Stimulated activated CD4-positive, alpha-beta T cell treated with anti-CD3 and anti-CD28 coated beads, TNF-alpha, amount 100 ng/mL, for 1 hour (primary cell): ENCODE measurements around the gene ZNF398.

Source experiments
- DNase-seq, 3 donors: peaks; one replicate each; pipeline ENCODE4 v3.0.0-alpha.2; 2020; ENCODE audit warnings: low read depth in 3 of 3, low spot score in 1 of 3

The ZNF398 gene

DNA sequence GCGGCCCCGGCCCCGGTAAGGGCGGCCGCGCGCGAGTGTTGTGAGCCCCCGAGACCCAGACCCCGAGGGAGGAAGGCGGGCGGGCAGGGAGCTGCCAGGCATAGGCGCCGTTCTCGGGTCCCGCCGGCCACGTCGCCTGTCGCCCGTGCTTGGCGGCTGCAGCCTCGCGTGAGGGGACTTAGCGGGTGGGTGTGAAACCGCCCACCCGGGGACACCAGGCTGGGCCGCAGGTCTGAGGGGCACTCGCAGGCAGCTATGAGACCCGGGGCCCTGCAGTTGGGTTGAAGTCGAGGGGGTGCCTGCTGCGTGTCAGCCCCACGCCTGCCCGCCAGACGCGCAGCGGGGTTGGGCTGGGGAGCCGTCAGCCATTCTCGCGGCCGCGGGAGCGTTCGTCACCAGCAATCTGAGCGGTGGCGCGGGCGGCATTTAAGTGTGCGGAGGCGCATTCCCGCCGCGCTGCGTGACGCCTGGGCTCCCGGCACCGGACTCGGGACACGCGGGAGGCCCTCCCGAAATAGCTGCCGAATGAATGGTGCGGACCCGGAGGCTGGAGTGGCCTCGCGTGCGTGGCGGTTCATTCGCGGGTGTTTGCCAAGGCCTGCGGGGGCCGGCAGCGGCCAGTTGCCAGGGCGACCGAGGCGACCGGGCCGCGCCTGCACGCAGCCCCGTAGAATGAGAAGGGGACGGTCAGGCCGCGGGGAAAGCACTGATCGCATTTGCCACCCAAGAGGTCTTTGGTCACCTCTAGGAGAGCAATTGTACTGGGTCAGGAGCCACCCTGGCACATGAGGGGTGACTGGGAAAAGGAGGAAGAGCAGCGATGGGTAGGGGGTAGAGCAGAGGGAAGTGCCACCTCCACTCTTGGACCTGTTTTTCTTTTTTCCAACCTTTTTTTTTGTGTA lies 750 bp downstream of the ZNF398 start:
- peak in 2 of 3 donors; percentile 25 to 49 for DNase-seq

DNA sequence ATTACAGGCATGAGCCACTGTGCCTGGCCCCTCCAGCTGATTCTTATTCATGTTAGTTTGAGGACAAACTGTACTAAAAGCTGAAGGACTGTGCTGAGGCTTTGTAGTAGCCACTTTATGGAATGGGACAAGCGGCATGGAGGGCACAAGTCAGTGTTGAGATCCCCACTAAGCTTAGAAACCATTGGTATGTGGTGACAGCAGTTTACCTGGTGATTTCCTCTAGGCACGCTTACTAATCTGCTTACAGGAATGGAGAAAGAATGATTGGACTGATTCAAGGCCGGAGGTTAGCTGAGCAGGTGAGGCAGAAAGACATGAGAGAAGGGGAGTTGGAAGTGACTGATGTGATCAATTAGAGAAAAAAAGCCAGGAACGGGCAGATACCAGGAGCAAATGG lies 3.7 kb downstream of the ZNF398 start:
- DNase-seq: no peak

DNA sequence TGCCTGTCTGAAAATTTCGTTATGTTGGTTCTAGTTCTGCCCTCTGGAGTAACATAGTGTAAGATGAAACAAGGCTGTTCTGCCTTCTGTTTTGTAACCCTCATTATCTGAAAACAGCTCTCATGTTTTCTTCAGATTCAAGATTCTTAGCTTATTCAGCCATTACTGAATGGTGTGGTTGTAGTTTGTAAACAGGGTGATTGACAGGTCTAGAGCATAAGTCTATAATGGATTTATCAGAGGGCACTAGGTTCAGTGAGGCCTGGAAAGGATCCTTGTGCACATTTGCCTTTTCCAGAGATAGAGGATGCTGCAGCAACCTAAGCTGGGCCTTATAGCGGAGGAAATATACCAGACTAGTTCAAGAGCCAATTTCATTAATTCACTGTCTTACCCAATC lies 6.1 kb downstream of the ZNF398 start:
- no peak for DNase-seq

DNA sequence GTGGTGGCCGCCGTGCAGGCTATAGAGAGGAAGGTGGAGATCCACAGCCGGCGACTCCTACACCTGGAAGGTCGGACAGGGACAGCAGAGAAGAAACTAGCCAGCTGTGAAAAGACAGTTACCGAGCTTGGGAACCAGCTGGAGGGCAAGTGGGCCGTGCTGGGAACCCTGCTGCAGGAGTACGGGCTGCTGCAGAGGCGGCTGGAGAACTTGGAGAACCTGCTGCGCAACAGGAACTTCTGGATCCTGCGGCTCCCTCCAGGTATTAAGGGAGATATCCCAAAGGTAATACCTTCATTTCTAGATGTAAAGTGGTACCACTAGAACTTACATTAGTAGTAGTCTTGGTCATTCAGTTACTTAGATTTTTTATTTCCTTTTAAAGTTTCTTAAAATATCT lies 6.8 kb downstream of the ZNF398 start:
- no peak for DNase-seq

DNA sequence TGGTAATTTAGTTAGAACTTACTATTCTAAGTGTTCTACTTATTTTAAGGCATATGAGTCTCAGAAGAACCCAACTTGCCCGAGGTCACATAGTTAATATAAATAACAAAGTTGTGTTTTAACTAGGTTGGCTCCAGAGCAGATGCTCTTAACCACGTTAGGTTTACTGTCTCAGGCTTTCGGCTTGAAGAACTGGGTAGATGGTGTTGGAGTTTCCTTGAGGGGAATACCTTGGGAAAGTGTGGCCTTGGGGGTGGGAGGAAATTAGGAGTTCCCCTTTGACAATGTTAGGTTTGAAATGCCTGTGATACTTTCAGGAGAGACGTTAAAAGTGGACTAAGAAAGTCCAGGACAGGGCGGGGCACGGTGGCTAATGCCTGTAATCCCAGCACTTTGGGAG lies 9.6 kb downstream of the ZNF398 start:
- no peak for DNase-seq

DNA sequence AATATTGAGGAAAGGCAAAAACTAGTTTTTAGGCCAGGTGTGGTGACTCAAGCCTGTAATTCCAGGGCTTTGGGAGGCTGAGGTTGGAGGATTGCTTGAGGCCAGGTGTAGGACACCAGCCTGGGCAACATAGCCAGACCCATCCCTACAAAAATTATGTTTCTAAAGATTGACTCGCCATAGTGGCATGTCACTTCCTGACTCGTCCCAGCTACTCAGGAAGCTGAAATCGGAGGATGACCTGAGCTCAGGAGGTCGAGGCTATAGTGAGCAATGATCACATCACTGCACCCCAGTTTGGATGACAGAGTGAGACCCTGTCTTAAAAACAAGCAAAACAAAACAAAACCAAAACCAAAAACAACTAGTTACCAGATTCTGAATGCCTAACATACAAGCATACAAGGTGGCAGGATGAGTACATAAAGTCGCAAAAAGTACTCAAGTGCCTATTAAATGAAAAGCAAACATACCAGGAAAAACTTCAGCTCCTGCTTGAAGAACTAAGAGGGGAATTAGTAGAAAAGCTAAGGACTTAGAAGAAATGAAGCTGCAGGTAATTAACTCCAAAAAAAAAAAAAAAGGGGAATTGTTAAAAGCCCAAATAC lies 14.1 kb downstream of the ZNF398 start:
- DNase-seq: no peak

DNA sequence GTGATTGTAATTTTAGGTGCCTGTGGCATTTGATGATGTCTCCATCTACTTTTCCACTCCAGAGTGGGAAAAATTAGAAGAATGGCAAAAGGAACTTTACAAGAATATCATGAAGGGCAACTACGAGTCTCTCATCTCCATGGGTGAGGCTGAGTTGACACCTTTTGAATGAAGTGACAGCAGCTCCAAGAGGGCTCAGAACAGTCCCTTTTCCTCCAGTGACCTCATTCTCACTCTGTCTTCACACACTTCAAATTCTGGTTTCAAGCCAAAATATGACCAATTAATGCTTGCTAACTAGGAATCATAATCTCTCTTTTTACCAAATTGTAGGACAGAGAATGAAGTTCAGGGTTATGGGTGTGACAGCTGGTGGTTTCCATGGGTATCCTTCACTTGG lies 18.9 kb downstream of the ZNF398 start:
- no peak for DNase-seq

DNA sequence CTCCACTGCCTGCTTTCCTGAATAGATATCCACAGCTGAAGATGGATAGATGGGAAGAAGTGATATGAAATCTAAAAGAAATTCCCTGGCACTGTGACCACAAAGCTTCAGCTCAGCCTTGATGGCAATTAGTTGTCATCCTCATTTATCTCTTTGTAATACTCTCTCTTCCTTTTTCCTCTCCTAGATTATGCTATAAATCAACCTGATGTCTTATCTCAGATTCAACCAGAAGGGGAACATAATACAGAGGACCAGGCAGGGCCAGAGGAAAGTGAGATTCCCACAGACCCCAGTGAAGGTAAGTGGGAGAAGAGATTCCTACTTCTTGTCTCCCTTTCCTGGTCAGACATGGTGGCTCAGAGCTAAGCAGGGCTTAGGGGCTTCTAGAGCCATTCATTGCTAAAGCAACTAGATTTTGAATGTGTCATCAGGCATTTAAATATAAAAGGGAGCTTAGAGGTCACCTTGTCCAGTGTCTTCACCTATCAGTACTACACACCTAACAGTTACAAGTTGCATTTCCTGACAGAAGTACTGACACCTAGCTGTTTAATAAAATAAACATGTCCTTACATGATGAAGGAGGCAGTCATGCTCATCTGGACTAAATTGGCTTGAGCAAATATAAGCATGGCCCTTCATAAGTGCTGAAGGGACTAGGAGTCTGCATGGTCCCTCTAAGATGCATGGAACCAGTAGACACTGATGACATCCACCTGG lies 19.5 kb downstream of the ZNF398 start:
- DNase-seq: no peak

DNA sequence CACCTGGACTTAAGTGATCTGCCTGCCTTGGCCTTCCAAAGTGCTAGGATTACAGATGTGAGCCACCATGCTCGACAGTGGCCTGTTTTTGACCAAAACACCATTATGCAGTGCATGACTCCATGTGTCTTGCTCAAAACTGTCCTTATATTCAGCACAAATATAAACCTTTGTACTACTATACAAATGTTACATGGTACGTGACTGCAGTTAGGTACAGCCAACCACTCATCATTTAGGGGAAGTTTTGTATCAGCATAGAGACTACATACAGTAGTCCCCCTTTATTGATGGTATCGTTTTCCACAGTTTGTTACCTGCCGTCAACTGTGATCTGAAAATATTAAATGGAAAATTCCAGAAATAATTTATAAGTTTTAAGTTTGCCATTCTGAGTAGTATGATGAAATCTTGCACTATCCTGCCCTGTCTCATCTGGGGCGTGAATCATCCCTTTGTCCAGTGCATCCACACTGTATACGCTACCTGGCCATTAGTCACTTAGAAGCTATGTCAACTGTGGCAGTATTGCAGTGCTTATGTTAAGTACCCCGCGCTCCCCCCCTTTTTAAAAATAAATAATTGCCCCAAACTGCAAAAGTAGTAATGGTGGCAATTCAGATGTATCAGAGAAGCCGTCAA lies 24.8 kb downstream of the ZNF398 start:
- DNase-seq: no peak

DNA sequence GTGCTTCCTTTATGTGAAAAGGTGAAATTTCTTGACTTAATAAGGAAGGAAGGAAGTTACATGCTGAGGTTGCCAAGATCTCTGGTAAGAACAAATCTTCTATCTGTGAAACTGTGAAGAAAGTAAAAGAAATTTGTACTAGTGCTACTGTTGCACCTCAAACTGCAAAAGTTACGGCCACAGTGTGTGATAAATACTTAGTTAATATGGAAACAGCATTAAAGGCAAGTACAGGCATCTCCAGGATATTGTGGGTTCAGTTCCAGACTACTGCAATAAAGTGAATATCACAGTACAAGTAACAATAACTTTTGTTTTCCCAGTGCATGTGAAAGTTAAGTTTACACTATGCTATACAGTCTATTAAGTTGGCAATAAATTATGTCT lies 25.3 kb downstream of the ZNF398 start:
- DNase-seq: no peak

DNA sequence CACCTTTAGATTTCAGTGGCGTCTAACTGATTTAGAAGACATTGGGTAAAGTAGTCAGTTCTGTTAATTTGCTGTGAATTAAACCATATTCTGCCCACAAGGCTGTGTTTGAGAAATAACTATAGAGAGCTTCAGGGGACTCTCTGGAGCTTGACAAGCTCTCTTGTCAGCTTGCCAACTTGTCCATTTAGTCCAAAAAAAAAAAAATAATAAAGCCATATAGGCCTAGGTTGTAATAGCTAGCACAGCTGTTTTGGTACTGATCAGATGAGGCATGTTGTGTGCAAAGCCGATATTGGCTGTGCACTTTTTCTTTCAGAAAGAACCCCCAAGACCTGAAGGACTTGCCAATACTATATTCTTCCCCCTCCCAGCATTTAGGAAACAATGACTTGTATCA lies 27.9 kb downstream of the ZNF398 start:
- no peak for DNase-seq

DNA sequence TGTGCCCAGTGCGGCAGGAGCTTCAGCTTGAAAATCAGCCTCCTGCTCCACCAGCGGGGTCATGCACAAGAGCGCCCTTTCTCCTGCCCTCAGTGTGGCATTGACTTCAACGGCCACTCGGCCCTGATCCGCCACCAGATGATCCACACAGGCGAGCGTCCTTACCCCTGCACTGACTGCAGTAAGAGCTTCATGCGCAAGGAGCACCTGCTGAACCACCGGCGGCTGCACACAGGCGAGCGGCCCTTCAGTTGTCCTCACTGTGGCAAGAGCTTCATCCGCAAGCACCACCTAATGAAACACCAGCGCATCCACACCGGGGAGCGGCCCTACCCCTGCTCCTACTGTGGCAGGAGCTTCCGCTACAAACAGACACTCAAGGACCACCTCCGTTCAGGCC lies 32.0 kb downstream of the ZNF398 start:
- no peak for DNase-seq

DNA sequence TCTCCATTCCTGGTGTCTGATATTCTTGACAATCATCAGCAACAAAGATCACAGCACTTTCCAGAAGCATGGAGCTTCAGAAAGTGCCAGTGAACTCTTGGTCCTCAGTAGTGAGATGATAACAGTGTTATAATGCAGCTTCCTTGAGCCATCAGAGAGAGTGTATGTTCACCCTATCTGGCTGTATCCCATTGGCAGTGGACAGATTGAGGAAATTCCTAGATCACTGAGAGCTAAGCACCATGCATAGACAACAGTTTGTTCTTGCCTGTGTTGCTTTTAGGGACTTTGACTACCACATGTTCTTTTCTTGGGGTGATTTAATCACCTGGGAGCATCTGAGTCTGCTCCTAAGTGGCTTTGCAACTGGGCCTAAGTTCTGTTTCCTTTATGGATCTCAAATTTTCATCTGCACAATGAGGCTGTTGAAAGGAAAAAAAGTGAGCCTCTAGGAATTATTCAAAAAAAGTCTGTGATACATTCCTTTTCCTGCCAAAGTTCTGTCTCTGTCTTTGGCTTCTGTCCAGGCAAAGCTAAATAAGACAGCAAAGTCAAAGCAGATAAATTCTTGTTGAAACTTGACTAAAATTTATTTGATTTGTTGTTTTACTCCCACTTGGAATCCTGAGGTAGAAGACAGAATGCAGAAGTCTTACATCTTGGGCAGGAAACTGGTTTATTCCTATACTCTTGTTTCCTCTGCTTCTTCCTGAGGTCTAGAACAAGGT lies 33.6 kb downstream of the ZNF398 start:
- DNase-seq: no peak

DNA sequence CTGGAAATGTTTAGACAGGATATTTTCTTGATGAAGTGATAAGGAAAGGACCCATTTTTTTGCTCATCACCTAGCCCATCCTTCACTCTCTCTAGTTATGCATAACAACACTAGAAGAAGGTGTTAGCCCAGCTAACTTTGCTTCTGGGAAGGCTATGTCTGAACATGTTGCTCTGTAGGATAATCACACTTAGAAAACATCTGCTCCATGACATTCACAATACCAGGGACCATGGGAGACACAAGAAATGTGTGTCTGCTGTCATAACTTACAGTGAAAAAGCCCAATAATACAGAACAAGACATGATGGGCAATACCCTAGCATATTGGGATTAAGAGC lies 34.2 kb downstream of the ZNF398 start:
- no peak for DNase-seq

DNA sequence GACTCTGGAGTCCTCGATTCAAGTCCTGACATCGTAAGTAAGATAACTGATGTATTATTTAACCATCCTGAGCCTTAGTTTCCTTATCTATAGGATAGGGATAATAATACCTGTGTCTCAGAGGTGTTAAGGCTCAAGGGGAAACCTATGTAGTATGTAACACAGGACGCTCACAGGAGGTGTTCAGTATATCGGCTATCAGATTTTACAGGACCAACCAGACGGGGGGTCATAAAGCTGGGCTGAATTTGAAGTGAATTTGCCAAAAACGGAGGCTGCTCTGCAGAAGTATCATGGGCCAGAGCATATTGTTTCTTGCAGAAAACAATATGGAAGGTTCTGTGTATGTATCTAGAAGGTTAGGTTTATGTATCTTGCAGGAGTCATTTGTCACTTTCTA lies 37.0 kb downstream of the ZNF398 start:
- DNase-seq: no peak

DNA sequence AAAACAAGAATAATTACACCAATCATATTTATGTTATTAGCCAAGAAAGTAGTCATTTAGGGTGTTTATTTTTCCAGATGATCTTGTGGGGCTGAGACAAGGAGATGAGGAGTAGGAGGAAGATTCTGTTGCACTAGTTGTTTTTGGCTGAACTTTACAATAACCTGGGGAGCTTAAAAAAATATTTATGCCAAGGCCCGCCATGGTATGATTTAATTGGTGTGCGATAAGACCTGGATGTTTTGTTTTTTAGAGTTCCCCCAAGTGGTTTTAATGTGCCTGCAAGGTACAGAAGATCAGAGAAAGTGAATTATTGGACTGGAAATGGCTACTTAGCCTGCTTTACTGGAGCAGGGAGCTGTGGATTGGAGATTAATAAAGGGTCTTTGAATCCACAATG lies 41.0 kb downstream of the ZNF398 start:
- no peak for DNase-seq

DNA sequence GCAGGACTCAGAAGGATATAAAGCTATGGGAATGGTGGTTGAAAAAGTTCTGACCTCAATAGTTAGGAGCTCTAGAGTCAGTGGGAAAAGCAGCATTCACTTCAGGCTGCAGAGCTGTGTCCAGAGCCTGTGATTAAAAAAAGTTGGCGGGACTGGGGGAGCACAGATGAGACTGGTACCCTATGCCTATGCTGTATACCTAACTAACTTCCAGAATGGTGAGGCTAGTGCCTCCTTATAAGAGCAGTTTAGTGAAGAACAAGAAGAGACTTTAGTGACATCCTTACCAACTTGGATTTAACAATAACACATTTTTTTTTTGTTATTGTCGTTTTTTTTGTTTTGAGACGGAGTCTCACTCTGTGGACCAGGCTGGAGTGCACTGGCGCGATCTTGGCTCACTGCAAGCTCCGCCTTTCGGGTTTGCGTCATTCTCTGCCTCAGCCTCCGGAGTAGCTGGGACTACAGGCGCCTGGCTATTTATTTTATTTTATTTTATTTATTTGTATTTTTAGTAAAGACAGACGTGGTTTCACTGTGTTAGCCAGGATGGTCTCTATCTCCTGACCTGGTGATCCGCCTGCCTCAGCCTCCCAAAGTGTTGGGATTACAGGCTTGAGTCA lies 41.5 kb downstream of the ZNF398 start:
- DNase-seq: no peak

DNA sequence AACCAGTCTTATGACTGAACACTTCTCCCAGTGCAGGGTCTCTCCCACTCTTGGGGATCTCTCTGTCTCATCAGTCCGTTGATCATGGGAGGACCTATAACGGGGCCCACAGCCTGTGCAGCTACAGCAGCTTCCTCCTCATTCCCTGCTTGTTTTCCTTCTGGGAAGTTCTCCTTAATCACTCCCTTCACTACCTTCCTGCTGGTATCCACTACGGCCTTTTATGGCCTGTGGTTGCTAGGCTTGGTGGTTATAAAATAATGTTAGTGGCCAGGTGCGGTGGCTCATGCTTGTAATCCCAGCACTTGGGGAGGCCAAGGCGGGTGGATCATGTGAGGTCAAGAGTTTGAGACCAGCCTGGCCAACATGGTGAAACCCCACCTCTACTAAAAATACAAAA lies 44.6 kb downstream of the ZNF398 start:
- no peak for DNase-seq

DNA sequence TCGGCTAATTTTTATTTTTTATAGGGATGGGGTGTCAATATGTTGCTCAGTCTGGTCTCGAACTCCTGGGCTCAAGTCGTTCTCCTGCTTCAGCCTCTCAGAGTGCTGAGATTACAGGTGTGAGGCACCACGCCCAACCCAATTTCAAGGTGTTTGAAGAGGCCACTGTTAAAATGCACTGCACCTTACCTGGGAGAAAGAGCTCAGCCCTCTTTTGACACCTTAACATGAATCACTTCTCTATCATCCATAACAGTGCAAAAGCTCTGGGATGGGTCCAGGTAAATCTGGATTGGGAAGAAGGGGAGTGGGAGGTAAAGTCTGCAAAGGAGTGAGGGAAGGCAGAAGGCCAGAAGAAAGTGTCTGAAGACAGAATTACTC lies 47.5 kb downstream of the ZNF398 start:
- no peak for DNase-seq
